ENCODE data around the gene GRIA3. TPM values are rescaled to one million over a fixed set of nuclear protein-coding genes. Genes with fewer than 3 reads are reported as not detected.

The GRIA3 gene
- total RNA-seq (2014; rRNA removed; shearing (Covaris generic)), result not detected in 2 replicates
- polyA plus RNA-seq (2015; cell fraction: cytosol; rRNA removed), result not detected in 2 replicates
- polyA plus RNA-seq (2015; cell fraction: nucleus; rRNA removed), result not detected in 2 replicates

GRCh38 chrX:123184219-123184865 is at the start of gene GRIA3:
GRIA3 (plus strand) TSS chrX:123184278; CDS start chrX:123184536, 258 bp downstream.
- in situ Hi-C loops (cut with HindIII; ENCODE audit: low pct_unique_long_range_greater_than_20kb, low sequenced_read_pairs), result no loop called here
- DNase-seq (ENCODE audit: low read depth, low spot score), result no peak

GRCh38 chrX:123138473-123138872 is 45.6 kb upstream of the GRIA3 start:
- DNase-seq (ENCODE audit: low read depth, low spot score), result no peak
- in situ Hi-C loops (cut with HindIII; ENCODE audit: low pct_unique_long_range_greater_than_20kb, low sequenced_read_pairs), result no loop called here

- in situ Hi-C loops (cut with HindIII; ENCODE audit: low pct_unique_long_range_greater_than_20kb, low sequenced_read_pairs), result no loop called here
- no peak for DNase-seq (ENCODE audit: low read depth, low spot score)
Observed at GRCh38 chrX:123140454-123140853, 43.6 kb upstream of the GRIA3 start.

- DNase-seq (ENCODE audit: low read depth, low spot score), result no peak
- in situ Hi-C loops (cut with HindIII; ENCODE audit: low pct_unique_long_range_greater_than_20kb, low sequenced_read_pairs), result no loop called here
Observed at GRCh38 chrX:123140904-123141303, 43.2 kb upstream of the GRIA3 start.

- DNase-seq (ENCODE audit: low read depth, low spot score), result no peak
- in situ Hi-C loops (cut with HindIII; ENCODE audit: low pct_unique_long_range_greater_than_20kb, low sequenced_read_pairs), result no loop called here
Observed at GRCh38 chrX:123153846-123154335, 30.2 kb upstream of the GRIA3 start.

- DNase-seq (ENCODE audit: low read depth, low spot score), result no peak
- in situ Hi-C loops (cut with HindIII; ENCODE audit: low pct_unique_long_range_greater_than_20kb, low sequenced_read_pairs), result no loop called here
Observed at GRCh38 chrX:123155327-123155726, 28.8 kb upstream of the GRIA3 start.

- DNase-seq (ENCODE audit: low read depth, low spot score), result no peak
- in situ Hi-C loops (cut with HindIII; ENCODE audit: low pct_unique_long_range_greater_than_20kb, low sequenced_read_pairs), result no loop called here
Observed at GRCh38 chrX:123157586-123157985, 26.5 kb upstream of the GRIA3 start.

GRCh38 chrX:123159403-123159802 is 24.7 kb upstream of the GRIA3 start:
- in situ Hi-C loops (cut with HindIII; ENCODE audit: low pct_unique_long_range_greater_than_20kb, low sequenced_read_pairs), result no loop called here

GRCh38 chrX:123167621-123168020 is 16.5 kb upstream of the GRIA3 start:
- in situ Hi-C loops (cut with HindIII; ENCODE audit: low pct_unique_long_range_greater_than_20kb, low sequenced_read_pairs), result no loop called here
- DNase-seq (ENCODE audit: low read depth, low spot score), result no peak

More at GRCh38 chrX:123159403-123159802, 24.7 kb upstream of the GRIA3 start:
- no peak for DNase-seq (ENCODE audit: low read depth, low spot score)

- DNase-seq (ENCODE audit: low read depth, low spot score), result no peak
- in situ Hi-C loops (cut with HindIII; ENCODE audit: low pct_unique_long_range_greater_than_20kb, low sequenced_read_pairs), result no loop called here
Observed at GRCh38 chrX:123169247-123169901, 14.7 kb upstream of the GRIA3 start.

GRCh38 chrX:123170546-123170945 is 13.5 kb upstream of the GRIA3 start:
- in situ Hi-C loops (cut with HindIII; ENCODE audit: low pct_unique_long_range_greater_than_20kb, low sequenced_read_pairs), result no loop called here
- no peak for DNase-seq (ENCODE audit: low read depth, low spot score)

- in situ Hi-C loops (cut with HindIII; ENCODE audit: low pct_unique_long_range_greater_than_20kb, low sequenced_read_pairs), result no loop called here
- no peak for DNase-seq (ENCODE audit: low read depth, low spot score)
Observed at GRCh38 chrX:123171781-123172180, 12.3 kb upstream of the GRIA3 start.

- DNase-seq (ENCODE audit: low read depth, low spot score), result no peak
- in situ Hi-C loops (cut with HindIII; ENCODE audit: low pct_unique_long_range_greater_than_20kb, low sequenced_read_pairs), result no loop called here
Observed at GRCh38 chrX:123172869-123173268, 11.2 kb upstream of the GRIA3 start.

- DNase-seq (ENCODE audit: low read depth, low spot score), result peak; percentile 46
- in situ Hi-C loops (cut with HindIII; ENCODE audit: low pct_unique_long_range_greater_than_20kb, low sequenced_read_pairs), result no loop called here
Observed at GRCh38 chrX:123173833-123174232, 10.2 kb upstream of the GRIA3 start.

GRCh38 chrX:123175366-123176122 is 8.5 kb upstream of the GRIA3 start:
- DNase-seq (ENCODE audit: low read depth, low spot score), result no peak
- in situ Hi-C loops (cut with HindIII; ENCODE audit: low pct_unique_long_range_greater_than_20kb, low sequenced_read_pairs), result no loop called here

- no peak for DNase-seq (ENCODE audit: low read depth, low spot score)
- in situ Hi-C loops (cut with HindIII; ENCODE audit: low pct_unique_long_range_greater_than_20kb, low sequenced_read_pairs), result no loop called here
Observed at GRCh38 chrX:123181233-123181914, 2.7 kb upstream of the GRIA3 start.

GRCh38 chrX:123184866-123185276 is 793 bp downstream of the GRIA3 start:
- in situ Hi-C loops (cut with HindIII; ENCODE audit: low pct_unique_long_range_greater_than_20kb, low sequenced_read_pairs), result no loop called here
- no peak for DNase-seq (ENCODE audit: low read depth, low spot score)

- in situ Hi-C loops (cut with HindIII; ENCODE audit: low pct_unique_long_range_greater_than_20kb, low sequenced_read_pairs), result no loop called here
- DNase-seq (ENCODE audit: low read depth, low spot score), result no peak
Observed at GRCh38 chrX:123185721-123186120, 1.6 kb downstream of the GRIA3 start.
